ENCODE measurements around the gene TRIOBP. TPM values are rescaled to one million over a fixed set of nuclear protein-coding genes. Genes with fewer than 3 reads are reported as not detected.

Gene TRIOBP
- total and polyA plus RNA-seq, 2 of the 4 experiments (the other 2 are of a cell fraction): 46.4 to 69.8 TPM

- peak; percentile 99 for DNase-seq
- peak; percentile 72 for ATAC-seq (ENCODE audit: low read depth)
- in situ Hi-C loops (cut with MboI; ENCODE audit: low sequenced_read_pairs) (no loop called here), dilution Hi-C loops (cut with HindIII; ENCODE audit: low sequenced_read_pairs, unreplicated experiment) (no loop called here), intact Hi-C loops (cut with micrococcal nuclease) (no loop called here)
- Histone ChIP-seq H3K14ac (replicated peaks; ENCODE audit: low read depth, low read length) (peak overlapping the region; percentile 93), H2BK120ac (ENCODE audit: low read depth, low read length) (peak overlapping the region; percentile 98), H3K4me1 (ENCODE audit: control insufficient read depth, insufficient read depth, low read length) (peaks cover 19% of the 10 kb centered on the region), H3K27ac (ENCODE audit: insufficient read depth, low read length) (peak overlapping the region; percentile 83), H2BK20ac (ENCODE audit: low read depth, low read length) (peak overlapping the region; percentile 79), H3K23ac (ENCODE audit: low read depth, low read length) (peak overlapping the region; percentile 75; the same call in 1 of the 2 replicates), H3K56ac (ENCODE audit: extremely low read depth, insufficient read depth, low read length) (peak overlapping the region; percentile 87), H3K27me3 (ENCODE audit: control insufficient read depth, insufficient read depth, low read length) (no peaks in the 10 kb centered on the region), H3K9ac (ENCODE audit: low read depth, low read length) (peak overlapping the region; percentile 26; the same call in 1 of the 2 replicates), H3K79me1 (ENCODE audit: low read depth in 1 of 2, low read length in 2 of 2) (peaks cover 0 to 47% of the 10 kb centered on the region in 2 experiments; a peak in 2 of 4 replicates), H4K5ac (ENCODE audit: low read depth, low read length) (peak overlapping the region; percentile 37; the same call in 1 of the 2 replicates), H3K9me1 (ENCODE audit: insufficient read depth, low read length) (peaks cover 31% of the 10 kb centered on the region), H4K91ac (ENCODE audit: insufficient read depth, low read depth, low read length) (peak overlapping the region; percentile 99), H2AK9ac (replicated peaks; ENCODE audit: low read depth, low read length, poor library complexity) (peak overlapping the region; percentile 94), H3K36me3 (ENCODE audit: control insufficient read depth, insufficient read depth, low read length) (peaks cover 35% of the 10 kb centered on the region), H3K18ac (ENCODE audit: low read depth, low read length) (peak overlapping the region; percentile 69; the same call in 1 of the 2 replicates), H2BK5ac (ENCODE audit: low read depth, low read length, poor library complexity, severe bottlenecking) (peak overlapping the region; percentile 97), H3K4ac (ENCODE audit: low read depth, low read length) (peak overlapping the region; percentile 95), H3K4me3 (ENCODE audit: insufficient read depth, low read depth, low read length) (no peak overlapping the region), H2AK5ac (ENCODE audit: low read depth, low read length) (peak overlapping the region; percentile 98), H3K4me2 (ENCODE audit: low read depth, low read length) (peak overlapping the region; percentile 55; the same call in 1 of the 2 replicates), H4K20me1 (ENCODE audit: insufficient read depth, low read length) (peaks cover 13% of the 10 kb centered on the region), H4K8ac (ENCODE audit: low read depth in 2 of 2, low read length in 2 of 2) (peak overlapping the region; percentile 85 to 92), H2AFZ (replicated peaks; ENCODE audit: low read length, poor library complexity) (peak overlapping the region; percentile 11), H3K9me3 (ENCODE audit: control insufficient read depth, insufficient read depth, low read length) (no peaks in the 10 kb centered on the region), H2BK15ac (ENCODE audit: low read depth, low read length) (peak overlapping the region; percentile 96)
- no TSS peak for BruUV-seq (replicated peaks)
- CTCF ChIA-PET: interaction anchor here (0.6 to 1.5 kb wide), 2 partner anchors 112 to 115 kb away, joined by 3 to 4 read pairs; no protein-coding TSS in a partner anchor
- POLR2A ChIA-PET (ENCODE audit: unreplicated experiment): interaction anchor here (0.7 kb wide), 1 partner anchor 108 kb away, joined by 15 read pairs; no protein-coding TSS in a partner anchor
- WGBS, 2 experiments (ENCODE audit: extremely low coverage in 2 of 2, insufficient read length in 1 of 2): 75% methylated on average over 4 of the region's 17 CpGs; no CpG with 5 or more reads in 1 of the 2 experiments
- TF ChIP-seq MXI1 (IDR thresholded peaks at IDR 0.05; ENCODE audit: borderline replicate concordance, low read depth, low read length) (no peak), RCOR1 (IDR thresholded peaks at IDR 0.05; ENCODE audit: insufficient replicate concordance, low read length) (no peak), POLR2A (IDR thresholded peaks at IDR 0.05; ENCODE audit: low read depth, low read length) (peak; percentile 87), CTCF (conservative IDR thresholded peaks at IDR 0.05; ENCODE audit: low read depth, low read length) (no peak), MAZ (IDR thresholded peaks at IDR 0.05; ENCODE audit: borderline replicate concordance, low read depth, low read length) (0 out of 2 replicates have a peak, but pooled peaks have one; percentile 15), MAFK (IDR thresholded peaks at IDR 0.05; ENCODE audit: low read depth, low read length) (peak; percentile 86), CHD1 (IDR thresholded peaks at IDR 0.05; ENCODE audit: low read depth, low read length) (no peak), ELK1 (IDR thresholded peaks at IDR 0.05; ENCODE audit: borderline replicate concordance, low read depth, low read length) (no peak), FOS (IDR thresholded peaks at IDR 0.05; ENCODE audit: low read depth, low read length) (peak; percentile 89), NFE2L2 (IDR thresholded peaks at IDR 0.05; ENCODE audit: low read depth, low read length) (peak; percentile 15; the same call in 1 of the 2 replicates), BHLHE40 (IDR thresholded peaks at IDR 0.05; ENCODE audit: low read depth, low read length) (peak; percentile 48; the same call in 1 of the 2 replicates), USF2 (IDR thresholded peaks at IDR 0.05; ENCODE audit: low read depth, low read length) (no peak), RFX5 (IDR thresholded peaks at IDR 0.05; ENCODE audit: low read depth, low read length) (no peak)
Measured at GRCh38 chr22:37775785-37776638, 79.2 kb downstream of the TRIOBP start.

All from IMR-90 (cell line).